ENCODE data around the gene PFAS. TPM values are rescaled to one million over a fixed set of nuclear protein-coding genes. Genes with fewer than 3 reads are reported as not detected.

Gene PFAS
- total RNA-seq, 4 donors from 2014 or later = 13.6 to 54.0 (median 40.0) TPM

GRCh38 chr17:8268550-8269298 lies 19.6 kb downstream of the PFAS start:
- DNase-seq = no peak
- no peaks in the 10 kb centered on the region for H3K4me1 ChIP-seq
- TF ChIP-seq POLR2A (IDR thresholded peaks at IDR 0.05) (no peak), CTCF (IDR thresholded peaks at IDR 0.05) (no peak)
- no peak overlapping the region for H3K4me3 ChIP-seq
- H3K27ac ChIP-seq = no peak overlapping the region
- H3K36me3 ChIP-seq = no peaks in the 10 kb centered on the region
- no peaks in the 10 kb centered on the region for H3K27me3 ChIP-seq
- intact Hi-C loops (cut with DNase I; ENCODE audit: low total_unique reads) = no loop called here
- H3K9me3 ChIP-seq = no peaks in the 10 kb centered on the region

GRCh38 chr17:8272421-8272820 lies 23.3 kb downstream of the PFAS start:
- intact Hi-C loops (cut with DNase I; ENCODE audit: low total_unique reads) = loop anchor here (5.0 kb wide), 1 partner anchor 1640 kb away; no protein-coding TSS in a partner anchor
- DNase-seq = no peak
- H3K36me3 ChIP-seq = no peaks in the 10 kb centered on the region
- no peaks in the 10 kb centered on the region for H3K27me3 ChIP-seq
- H3K9me3 ChIP-seq = no peaks in the 10 kb centered on the region
- TF ChIP-seq CTCF (IDR thresholded peaks at IDR 0.05) = no peak
- no peaks in the 10 kb centered on the region for H3K4me1 ChIP-seq
- no peak overlapping the region for H3K4me3 ChIP-seq
- H3K27ac ChIP-seq = no peak overlapping the region

GRCh38 chr17:8273884-8274444 lies 24.9 kb downstream of the PFAS start:
- intact Hi-C loops (cut with DNase I; ENCODE audit: low total_unique reads) = loop anchor here (5.0 kb wide), 1 partner anchor 1642 kb away; no protein-coding TSS in a partner anchor
- TF ChIP-seq CTCF (IDR thresholded peaks at IDR 0.05) (no peak), POLR2A (IDR thresholded peaks at IDR 0.05) (no peak)
- no peaks in the 10 kb centered on the region for H3K27me3 ChIP-seq
- no peaks in the 10 kb centered on the region for H3K36me3 ChIP-seq
- H3K4me3 ChIP-seq = no peak overlapping the region
- H3K27ac ChIP-seq = no peak overlapping the region
- H3K9me3 ChIP-seq = no peaks in the 10 kb centered on the region
- no peaks in the 10 kb centered on the region for H3K4me1 ChIP-seq
- DNase-seq = no peak

GRCh38 chr17:8274816-8275215 lies 25.7 kb downstream of the PFAS start:
- no peak for TF ChIP-seq POLR2A (IDR thresholded peaks at IDR 0.05)
- TF ChIP-seq CTCF (IDR thresholded peaks at IDR 0.05) = no peak
- no peak for DNase-seq
- Histone ChIP-seq H3K9me3 (no peaks in the 10 kb centered on the region), H3K27ac (no peak overlapping the region), H3K4me3 (no peak overlapping the region), H3K27me3 (no peaks in the 10 kb centered on the region), H3K4me1 (no peaks in the 10 kb centered on the region), H3K36me3 (no peaks in the 10 kb centered on the region)
- intact Hi-C loops (cut with DNase I; ENCODE audit: low total_unique reads) = loop anchor here (5.0 kb wide), 1 partner anchor 1643 kb away; no protein-coding TSS in a partner anchor
